Stimulated activated CD4-positive, alpha-beta T cell treated with anti-CD3 and anti-CD28 coated beads, Interleukin-2, amount 100 ng/mL, for 4 hours (primary cell): ENCODE results near the gene KIF9.
"Not testable (repeated sequence)": the region's sequence is repeated elsewhere in the genome, so short reads cannot be mapped to it uniquely, and the experiment has no call there.

Source experiments
- DNase-seq: peaks from one replicate; pipeline ENCODE4 v3.0.0-alpha.2; 2020; ENCODE audit warnings: low read depth

Gene KIF9

GRCh38 chr3:47186285-47186684 lies 96.3 kb downstream of the KIF9 start:
- no peak for DNase-seq

GRCh38 chr3:47181685-47182084 lies 100.9 kb downstream of the KIF9 start:
- DNase-seq: not testable (repeated sequence)

DNA sequence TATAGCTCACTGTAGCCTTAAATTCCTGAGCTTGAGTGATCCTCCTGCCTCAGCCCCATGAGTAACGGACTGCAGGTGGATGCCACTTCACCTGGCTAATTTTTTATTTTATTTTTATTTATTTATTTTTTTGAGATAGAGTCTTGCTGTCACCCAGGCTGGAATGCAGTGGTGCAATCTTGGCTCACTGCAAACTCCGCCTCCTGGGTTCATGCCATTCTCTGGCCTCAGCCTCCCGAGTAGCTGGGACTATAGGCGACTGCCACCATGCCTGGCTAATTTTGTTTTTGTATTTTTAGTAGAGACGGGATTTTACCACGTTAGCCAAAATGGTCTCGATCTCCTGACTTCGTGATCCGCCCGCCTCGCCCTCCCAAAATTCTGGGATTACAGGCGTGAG lies 102.6 kb downstream of the KIF9 start:
- DNase-seq: not testable (repeated sequence)
